Measurements from ENCODE around the gene CREB5.

CREB5 gene

GRCh38 chr7:28455486-28455885, 43.2 kb downstream of the CREB5 start:
- DNase-seq (ENCODE audit: low read depth in 2 of 2): no peak
- H3K4me3 ChIP-seq (replicated peaks in 1 of 2; ENCODE audit: low read depth in 2 of 2, low read length in 2 of 2): no peak overlapping the region
- no peak for TF ChIP-seq CTCF (IDR thresholded peaks at IDR 0.05; ENCODE audit: low read depth, low read length)

DNA sequence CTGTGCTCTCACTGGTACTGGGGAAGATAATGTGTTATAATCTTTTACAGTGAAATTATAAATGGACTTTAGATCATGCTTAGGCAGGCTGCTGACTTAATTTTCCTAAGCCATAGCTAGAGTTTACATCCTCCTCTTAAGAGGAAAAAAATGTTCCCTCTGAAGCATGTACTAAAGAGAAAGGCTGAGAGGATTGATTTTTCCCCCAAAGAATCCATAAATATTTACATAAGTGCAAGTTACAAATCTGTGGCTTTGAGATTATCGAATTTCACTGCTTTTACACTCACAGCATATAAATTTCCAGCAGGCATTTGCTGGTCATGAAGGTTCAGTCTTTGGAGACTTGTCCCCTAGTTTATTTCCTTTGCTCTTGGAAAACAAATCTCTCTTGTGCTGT, 43.7 kb downstream of the CREB5 start:
- no peak overlapping the region for H3K4me3 ChIP-seq (replicated peaks in 1 of 2; ENCODE audit: low read depth in 2 of 2, low read length in 2 of 2)
- no peak for DNase-seq (ENCODE audit: low read depth in 2 of 2)
- no peak for TF ChIP-seq CTCF (IDR thresholded peaks at IDR 0.05; ENCODE audit: low read depth, low read length)

DNA sequence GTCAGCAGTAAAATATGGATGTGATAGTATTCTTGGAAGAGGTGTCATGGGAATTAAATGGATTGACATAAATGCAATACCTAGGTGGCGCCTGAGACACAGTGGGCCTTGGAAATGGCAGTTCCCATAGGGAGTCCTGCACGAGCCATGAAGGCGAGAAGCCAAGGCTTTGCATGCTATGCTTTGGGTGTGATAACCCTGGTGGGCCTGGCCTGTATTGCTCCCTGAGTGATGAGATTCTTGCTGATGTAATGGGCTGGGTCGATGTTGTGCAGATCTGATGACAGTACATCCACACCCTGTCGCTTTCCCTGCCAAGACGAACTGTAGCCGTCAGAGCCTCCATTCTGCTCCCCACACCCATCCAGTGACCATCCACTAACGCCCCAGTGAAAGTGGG, 46.4 kb downstream of the CREB5 start:
- DNase-seq (ENCODE audit: low read depth in 2 of 2): no peak
- H3K4me3 ChIP-seq (replicated peaks in 1 of 2; ENCODE audit: low read depth in 2 of 2, low read length in 2 of 2): no peak overlapping the region
- no peak for TF ChIP-seq CTCF (IDR thresholded peaks at IDR 0.05; ENCODE audit: low read depth, low read length)

GRCh38 chr7:28459306-28459705, 47.0 kb downstream of the CREB5 start:
- no peak overlapping the region for H3K4me3 ChIP-seq (replicated peaks in 1 of 2; ENCODE audit: low read depth in 2 of 2, low read length in 2 of 2)
- no peak for DNase-seq (ENCODE audit: low read depth in 2 of 2)
- no peak for TF ChIP-seq CTCF (IDR thresholded peaks at IDR 0.05; ENCODE audit: low read depth, low read length)

GRCh38 chr7:28465697-28466096, 53.4 kb downstream of the CREB5 start:
- no peak for TF ChIP-seq CTCF (IDR thresholded peaks at IDR 0.05; ENCODE audit: low read depth, low read length)
- DNase-seq (ENCODE audit: low read depth in 2 of 2): no peak
- H3K4me3 ChIP-seq (replicated peaks in 1 of 2; ENCODE audit: low read depth in 2 of 2, low read length in 2 of 2): no peak overlapping the region

GRCh38 chr7:28466341-28466740, 54.0 kb downstream of the CREB5 start:
- no peak overlapping the region for H3K4me3 ChIP-seq (replicated peaks in 1 of 2; ENCODE audit: low read depth in 2 of 2, low read length in 2 of 2)
- no peak for DNase-seq (ENCODE audit: low read depth in 2 of 2)
- no peak for TF ChIP-seq CTCF (IDR thresholded peaks at IDR 0.05; ENCODE audit: low read depth, low read length)

- TF ChIP-seq CTCF (IDR thresholded peaks at IDR 0.05; ENCODE audit: low read depth, low read length): no peak
- no peak for DNase-seq (ENCODE audit: low read depth in 2 of 2)
- no peak overlapping the region for H3K4me3 ChIP-seq (replicated peaks in 1 of 2; ENCODE audit: low read depth in 2 of 2, low read length in 2 of 2)
Observed at GRCh38 chr7:28466885-28467284, 54.6 kb downstream of the CREB5 start.
